HG03066 (cell line): ENCODE results near the gene EIF2B2.

Experiments used
- ATAC-seq: cut with Tn5 transposase; IDR thresholded peaks from one replicate; pipeline ENCODE4 v1.9.1; 2021; ENCODE audit warnings: low read depth; ENCODE audit not compliant: unreplicated experiment

EIF2B2 gene

DNA sequence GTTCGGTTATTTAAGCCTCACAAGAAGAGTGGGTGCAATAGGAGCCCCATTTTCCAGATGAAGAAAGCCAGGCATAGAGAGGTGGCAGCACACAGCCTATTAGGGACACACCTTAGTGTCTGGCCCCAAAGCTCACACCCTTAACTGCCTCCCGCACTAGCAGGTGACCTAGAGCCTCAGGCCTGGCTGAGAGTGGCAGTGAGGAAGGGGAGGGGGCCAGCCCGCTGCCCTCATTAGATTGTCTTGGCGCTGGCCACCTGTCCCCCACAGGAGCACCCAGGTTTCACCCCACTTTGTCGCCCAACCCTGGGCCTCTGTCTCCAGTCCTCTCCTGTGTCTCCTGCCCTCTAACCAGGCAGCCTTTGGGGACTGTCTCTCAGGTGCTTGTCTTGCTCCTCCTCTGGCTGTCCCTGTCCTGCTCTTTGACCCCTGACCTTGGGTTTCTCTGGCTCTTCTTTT lies 28.8 kb upstream of the EIF2B2 start:
- ATAC-seq, result no peak

DNA sequence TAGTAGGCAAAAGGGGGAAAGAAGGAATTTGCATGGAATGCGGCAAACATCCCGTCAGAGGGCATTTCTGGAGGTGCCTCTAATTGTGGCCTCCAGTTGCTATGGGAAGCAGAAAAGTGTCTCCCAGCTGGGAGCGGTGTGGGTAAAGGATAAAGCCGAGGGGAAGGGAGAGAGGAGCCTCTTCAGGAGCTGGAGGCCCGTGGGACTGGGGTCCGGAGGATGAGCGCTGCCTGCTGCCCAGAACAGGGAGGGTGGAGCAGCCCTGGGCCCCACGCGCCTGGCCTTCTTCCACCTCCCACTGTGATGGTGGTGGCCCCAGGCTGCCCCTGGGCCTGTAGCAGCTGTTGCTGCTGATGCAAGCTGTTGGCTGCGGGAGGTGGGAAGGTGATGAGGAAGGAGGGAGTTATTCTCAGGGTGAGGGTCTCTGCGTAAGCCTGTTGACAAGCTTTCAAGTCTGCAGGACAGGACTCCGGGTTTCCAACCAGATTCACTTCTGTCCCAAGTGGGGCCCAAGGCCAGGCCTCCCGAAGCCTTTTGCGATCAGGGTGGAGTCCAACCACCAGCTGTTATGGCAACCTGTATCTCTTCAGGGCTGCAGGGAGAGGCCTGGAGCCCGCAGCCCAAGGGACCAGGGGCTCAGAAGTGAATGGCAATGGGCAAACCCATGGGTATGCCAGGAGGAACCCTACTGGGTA lies 28.2 kb upstream of the EIF2B2 start:
- no peak for ATAC-seq

DNA sequence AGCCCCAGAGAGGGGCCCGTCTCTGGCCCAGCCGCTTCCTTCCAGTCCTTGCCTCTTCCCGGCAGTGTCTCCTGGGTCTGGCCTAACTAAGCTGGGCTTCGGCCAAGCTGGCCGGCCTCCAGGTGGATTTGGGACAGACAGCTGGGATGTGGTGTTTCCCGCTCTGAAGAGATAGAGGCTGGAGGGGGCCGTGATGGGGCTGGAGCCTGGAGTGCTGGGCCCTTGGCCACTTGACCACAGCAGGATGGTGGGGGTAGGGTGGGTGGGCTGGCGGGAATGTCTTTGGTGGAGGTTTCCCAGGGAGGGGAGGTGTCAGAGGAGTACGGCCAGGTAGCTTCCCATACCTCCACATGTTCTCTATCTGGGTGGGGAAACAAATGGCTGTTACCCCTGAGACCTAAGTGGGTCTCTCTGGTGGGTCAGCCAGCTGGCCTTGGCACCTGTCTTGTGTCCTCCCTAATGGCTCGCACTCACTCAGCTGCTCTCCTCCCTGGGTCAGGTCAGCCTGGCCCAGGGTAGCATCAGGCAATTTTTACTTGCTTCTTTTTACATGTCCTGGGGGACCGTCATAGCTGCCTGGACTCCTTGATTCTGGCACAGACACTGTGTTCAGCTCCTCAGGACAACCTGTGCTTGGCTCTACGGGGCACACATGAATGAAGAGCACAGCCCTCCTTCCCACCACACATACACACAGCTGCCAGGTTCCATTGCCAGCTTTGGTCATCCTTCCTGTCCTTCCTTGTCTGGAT lies 27.5 kb upstream of the EIF2B2 start:
- no peak for ATAC-seq

DNA sequence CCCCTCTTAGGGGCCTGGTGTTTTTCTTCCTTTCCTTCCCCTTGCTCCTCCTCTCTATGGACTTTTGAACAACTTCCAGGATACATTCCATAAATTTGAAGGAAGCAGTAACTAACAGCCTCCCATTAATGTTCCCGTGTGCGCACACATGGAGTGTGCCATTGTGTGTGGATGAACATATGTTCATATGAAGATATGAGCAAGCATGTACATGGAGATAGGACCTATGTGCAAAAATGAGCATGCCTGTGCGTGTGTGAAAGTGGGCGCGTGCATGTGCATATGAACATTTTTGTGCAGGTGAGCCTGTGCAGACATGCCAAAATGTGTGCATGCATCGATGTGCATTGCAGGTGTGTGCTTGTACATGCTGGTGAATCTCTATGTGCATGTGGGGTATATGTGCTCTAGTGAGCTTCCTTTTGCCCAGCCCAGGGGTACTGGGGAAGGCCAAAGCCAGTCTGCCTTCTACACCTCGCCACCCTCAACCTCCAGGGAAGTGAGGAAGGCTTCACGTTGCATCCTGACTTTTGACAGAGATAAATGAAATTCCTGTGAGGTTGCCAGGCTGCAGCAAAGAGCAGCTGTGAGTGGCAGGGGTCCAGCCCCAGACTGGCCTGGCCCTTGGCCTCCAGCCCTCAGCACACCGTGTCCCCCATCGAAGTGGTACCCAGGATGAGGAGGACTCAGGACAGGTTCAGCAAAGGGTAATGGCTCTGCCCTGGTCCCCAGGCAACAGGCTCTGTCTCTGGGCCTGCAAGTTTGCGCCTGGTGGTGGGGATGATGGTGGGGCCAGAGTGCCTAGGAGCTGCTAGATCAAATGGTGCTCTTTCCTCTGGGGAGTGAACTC lies 26.2 kb upstream of the EIF2B2 start:
- ATAC-seq, result no peak

DNA sequence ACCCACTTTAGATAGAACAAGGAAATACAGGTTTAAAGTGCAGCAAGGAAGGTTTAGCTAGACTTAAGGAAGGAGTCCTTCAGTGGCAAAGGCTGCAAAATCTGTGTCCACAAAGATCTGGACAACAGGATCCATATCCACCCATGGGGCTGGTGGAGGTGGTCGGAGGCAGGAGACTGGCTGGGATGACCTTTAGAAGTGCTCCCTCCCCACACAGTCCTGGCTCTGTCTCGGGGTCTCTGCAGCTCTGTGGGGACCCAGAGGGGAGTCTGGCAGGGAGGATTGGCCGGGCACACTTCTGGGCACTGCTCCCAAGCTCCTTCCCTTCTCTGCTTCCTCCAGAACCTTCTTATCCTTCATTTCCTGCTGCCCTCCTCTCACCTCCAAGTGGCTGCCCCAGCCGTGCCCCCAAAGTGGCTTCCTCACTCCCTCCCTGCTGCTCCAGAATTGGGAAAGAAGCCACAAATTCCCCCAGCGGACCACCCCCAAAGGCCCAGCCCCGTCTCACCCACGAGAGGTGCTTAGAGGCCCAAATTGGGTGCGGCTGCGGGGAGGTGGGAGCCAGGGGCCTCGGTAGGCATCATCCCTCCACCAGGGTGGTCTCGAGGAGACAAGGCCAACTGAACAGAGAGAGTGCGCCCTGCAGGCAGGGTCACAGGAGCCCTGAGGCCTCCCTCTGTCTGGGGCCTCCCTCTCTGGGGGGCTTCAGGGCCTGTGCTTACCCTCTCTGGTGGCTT lies 25.4 kb upstream of the EIF2B2 start:
- ATAC-seq, result no peak

DNA sequence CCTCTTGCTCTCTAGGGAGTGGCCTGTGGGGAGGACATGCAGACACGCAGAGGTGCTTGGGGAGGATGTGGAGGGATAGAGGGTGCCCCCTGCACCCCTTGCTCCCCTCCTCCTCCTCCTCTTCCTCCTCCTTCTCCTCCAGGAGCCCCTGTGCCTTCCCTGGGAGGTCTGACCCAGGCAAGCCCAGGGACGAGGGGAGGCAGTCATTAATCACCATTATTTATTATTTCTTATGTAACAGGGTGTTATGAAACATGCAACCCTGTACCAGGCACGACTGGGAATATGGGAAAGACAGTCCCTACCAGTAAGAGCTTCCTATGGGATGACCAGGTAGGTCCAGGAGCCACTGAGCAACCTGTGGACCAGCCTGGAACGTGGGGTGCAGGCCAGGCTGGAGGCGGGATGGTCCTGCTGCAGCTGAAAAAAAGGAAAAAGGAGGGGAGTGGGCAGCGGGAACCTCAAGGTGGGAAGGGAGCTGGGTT lies 24.8 kb upstream of the EIF2B2 start:
- no peak for ATAC-seq

DNA sequence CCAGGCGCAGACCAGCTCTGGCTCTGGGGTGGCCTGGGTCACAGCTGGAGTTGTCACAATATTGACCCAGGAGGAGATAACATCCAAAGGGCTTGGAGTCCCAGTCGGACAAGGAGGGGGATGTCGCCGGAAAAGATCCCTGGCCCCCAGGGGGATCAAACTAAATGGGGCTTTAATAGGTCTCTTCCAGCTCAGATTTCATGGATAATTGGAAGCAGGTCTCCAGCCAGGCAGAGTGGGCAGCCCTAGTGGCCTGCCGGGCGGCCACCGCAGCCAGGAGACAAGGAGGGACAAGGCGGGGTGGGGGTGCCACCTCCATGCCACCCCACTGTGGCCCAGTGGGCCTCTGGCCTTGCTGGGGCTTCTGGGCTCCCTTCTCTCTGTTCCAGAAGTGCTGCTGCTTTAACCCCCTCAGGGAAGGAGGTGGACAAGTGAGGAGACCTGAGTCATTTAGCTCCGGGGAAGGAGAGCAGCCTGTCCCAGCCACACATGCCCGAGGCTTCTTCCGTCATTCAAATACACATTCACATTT lies 24.2 kb upstream of the EIF2B2 start:
- no peak for ATAC-seq

DNA sequence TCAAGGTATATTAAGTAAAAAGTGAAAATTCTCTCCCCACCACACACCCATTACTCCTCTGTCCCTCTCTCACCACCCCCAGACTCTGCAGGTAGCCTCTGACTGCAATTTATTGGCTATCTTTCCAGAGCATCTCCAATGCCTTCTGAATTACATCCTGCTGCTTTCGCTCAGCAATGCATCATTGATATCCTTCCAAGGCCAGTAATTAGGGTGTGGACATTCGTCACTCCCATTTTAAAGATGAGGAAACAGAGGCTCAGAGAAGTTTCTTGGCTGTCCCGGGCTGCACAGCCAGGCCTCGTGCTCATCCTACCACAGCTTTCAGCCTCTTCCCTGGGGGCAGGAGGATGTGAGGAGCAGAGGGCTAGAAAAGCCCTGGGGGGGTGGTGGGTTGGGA lies 23.7 kb upstream of the EIF2B2 start:
- ATAC-seq, result no peak

DNA sequence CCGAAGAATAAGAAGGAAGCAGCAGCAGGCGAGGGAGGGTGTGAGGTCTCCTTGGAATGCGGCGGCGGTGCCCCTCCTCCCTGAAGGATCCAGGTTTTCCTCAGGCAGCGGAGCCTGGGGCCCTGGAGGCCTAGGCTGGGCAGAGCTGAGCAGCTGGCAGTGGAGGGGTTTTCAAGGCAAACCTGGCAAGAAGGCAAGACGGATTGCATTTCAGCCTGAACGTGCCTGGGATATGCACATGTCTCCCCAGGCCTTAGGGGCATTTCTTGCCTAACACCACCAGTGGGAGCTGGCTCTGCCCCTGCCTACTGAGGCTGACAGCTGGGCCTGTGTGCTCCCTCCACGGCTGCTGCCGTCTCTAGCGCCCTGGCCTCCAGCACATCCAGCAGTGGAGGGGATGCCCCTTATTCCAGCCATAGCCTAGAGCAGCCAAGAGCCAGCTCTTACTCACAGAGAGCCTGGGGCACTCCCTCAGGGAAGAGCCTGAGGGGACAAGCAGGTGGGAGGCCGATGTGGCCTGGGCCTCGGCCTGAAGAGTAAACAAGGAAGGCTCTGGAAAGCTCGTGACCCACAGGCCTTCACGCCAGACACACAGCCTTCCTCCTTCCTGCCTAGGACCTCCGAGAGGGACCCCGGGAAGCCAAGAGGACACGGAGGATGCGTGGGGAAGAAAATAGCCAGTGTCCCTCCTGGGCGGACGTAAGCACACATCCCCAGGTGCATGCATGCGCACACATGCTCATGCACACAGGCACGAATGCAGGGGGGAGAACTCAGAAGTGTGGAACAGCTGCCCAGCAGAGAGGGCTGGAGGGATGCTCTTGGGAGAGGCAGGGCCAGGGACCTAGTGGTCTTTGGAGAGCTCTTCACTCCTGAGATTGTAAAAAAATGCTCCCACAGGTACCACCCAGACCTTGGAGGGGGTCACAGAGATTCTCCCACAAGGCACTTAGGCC lies 23.0 kb upstream of the EIF2B2 start:
- no peak for ATAC-seq

DNA sequence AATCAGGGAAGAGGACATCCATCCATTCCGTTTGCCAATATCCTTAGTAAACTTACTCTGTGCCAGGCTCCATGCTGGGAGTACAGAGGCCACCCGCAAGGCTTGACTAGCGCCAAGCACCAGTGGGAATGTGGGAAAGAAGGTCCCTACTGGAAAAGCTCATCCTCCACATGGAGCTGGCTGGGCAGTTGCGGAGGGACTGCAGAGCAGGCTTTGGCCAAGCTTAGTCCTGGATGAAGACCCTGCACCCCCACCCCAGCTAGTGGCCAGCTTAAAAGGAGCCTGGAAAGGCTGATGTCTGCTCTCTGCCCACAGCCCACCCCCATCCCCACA lies 22.4 kb upstream of the EIF2B2 start:
- ATAC-seq, result no peak

DNA sequence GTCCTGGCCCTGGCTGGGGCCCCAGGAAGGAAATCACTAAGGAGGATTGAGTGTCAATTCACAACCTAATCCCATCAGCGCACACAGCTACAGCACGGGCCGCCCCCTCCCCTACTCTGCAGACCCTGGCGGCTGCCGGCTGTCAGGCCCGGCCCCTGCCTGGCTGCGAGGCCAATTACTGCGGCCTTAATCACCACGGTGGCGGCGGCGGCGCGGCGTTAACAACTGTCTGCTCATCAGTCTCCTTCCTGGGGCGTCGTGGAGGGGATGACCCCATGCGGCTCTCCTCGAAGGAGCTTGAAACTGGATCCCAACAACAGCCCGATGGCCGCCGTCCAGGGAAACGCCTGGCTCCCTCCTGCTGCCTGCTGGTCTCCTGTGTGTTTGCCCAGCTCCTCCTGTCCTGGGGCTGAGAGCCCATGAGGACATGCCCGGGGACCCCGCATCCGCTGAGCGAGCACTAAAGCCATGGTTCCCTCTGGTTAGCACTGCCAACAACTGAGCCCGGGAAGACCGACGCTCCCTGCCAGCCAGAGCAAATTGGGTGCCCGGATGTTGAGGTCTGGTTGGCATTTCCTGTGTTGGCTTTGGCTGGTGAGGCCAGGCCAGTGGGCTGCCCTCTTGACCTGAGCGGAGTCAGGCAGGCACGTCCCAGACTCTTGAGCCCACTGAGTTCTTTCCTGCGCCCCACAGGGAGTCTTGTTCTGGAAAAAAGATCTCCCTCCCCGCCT lies 21.8 kb upstream of the EIF2B2 start:
- ATAC-seq, result no peak

DNA sequence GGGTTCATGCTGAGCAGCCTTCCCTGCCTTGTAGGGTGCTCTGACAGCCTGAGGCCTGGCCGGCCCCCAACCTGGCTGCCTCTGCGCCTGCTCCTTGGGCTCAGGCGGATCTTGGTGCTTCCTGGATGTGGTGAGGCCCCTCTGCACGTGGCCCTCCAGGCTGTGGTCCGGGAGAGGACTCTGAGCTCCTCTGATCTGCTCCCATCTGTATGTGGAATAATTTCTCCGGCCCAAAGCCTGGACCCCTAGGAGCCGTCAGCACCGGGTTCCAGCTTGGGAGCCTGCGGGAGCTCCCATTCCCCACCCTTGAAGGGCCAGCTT lies 21.3 kb upstream of the EIF2B2 start:
- ATAC-seq, result no peak

DNA sequence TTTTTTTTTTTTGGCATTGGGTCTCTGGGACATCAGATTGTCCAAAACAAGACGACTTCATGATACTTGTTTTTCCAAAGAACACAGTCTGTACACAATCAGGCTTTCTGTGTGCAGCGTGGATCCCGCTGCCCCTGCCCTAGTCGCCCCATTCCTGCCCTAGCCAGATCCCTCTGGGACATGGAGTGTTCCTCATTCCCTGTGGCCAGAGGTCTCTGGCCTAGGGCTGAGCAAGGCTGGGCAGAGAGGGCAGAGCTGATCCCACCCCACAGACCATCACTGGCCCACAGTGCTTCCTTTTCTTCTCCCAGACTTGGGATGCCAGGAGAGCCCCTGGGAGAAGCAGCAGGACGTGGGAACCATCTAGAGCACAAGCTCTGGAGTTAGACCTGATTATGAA lies 20.9 kb upstream of the EIF2B2 start:
- ATAC-seq, result no peak

DNA sequence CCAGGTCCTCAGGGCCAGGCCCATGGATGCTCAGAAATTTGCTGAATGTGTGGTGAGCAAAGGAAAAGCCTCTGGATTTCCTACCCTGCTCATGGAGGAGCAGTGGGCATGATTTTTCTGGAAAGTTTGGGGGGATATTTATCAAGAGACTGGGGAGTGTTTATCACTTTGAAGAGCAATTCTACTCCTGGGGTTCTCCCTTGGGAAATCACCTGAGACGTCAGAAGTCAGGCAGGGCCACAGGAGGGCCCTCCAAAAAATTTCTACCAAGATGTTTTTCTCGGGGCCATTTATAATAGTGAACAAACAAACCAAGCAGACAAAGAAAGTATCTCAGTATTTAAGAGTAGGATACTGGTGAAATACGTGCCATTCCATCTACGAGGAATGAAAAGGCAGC lies 20.1 kb upstream of the EIF2B2 start:
- no peak for ATAC-seq

DNA sequence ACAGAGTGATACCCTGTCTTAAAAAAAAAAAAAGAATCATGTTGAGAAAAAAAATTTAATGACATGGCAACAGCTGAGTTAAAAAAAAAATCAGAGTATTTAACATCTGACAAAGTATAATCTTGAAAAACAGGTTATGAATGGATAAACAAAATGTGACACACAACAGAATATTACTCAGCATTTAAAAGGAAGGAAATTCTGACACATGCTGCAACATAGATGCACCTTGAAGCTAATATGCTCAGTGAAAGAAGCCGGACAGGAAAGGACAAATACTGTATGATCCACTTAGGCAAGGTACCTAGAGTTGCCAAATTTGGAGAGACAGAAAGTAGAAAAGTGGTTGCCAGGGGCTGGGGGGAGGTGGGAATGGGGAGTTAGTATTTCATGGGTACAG lies 19.4 kb upstream of the EIF2B2 start:
- ATAC-seq, result no peak

DNA sequence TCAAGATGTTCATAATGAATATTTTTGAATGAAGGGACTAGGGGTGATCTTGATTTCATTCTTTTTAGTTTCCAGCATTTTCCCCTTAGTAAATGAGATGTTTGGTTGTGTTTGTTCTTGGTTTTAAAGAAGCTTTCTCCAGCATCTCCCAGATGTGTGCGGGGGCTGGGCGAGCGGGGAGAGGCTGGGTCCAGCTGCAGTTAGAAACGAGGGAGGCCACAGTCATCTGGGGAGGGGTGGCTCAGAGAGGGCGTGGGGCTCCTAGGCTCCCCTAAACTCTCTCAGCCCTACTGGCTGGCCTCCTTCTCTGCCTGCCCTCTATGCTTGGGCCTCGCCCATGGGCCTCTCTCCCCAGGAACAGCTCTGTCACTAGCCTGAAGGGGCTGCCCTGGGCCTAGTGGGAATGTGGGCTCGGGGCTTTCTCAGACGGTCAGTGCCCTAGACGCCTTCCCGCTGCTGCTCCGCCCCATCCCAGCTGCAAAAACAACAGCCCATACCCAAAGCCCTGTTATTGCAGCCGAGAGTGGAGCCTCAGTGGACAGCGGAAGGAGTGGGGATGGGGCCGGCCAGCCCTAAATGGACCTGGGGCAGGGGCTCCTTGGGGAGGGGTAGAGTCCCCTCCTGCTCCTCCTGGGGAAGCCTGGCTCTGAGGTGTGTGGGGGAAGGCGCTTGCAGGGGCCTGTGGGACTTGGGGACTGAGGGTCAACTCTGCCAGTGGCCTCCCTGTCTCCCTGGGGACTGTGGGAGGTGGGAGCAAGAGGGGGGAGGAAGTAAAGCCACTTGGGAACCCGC lies 18.3 kb upstream of the EIF2B2 start:
- no peak for ATAC-seq

DNA sequence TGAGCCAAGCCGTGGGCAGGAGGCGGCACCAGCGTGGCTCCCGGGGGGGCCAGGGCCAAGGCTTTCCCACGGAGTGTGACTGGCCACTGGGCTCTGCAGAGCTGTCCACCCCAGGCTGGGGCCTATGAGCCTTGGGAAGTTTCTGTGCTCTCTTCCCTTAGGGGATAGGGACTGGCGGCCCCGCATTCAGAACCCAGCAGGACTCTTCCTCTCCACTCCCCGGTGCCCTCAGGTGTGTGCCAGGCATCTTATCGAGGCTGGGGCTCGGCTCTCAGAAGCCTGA lies 17.8 kb upstream of the EIF2B2 start:
- ATAC-seq, result no peak

DNA sequence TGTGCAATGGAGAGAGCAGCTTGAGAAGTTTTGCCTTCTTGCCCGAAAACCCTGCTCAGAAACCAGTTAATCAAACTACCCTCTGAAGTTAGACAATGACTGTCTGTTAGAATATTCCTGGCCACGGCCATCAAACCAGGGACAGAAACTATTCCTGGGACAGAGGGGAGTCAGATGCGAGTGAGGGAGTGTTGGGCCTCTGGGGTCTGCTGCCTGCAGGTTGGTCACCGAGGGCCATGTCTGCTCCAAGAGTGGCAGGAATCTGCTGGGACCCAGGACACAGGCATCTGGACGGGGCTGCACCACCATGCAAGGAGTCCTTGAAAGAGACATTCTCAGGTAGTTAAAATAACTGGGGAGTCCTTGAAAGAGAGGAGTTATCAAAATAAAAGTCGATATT lies 16.9 kb upstream of the EIF2B2 start:
- no peak for ATAC-seq
